Smooth muscle cell (in vitro differentiated cells): ENCODE measurements around the gene VPS9D1. TPM values are rescaled to one million over a fixed set of nuclear protein-coding genes. Genes with fewer than 3 reads are reported as not detected.

Experiments used
- DNase-seq: peaks from one replicate; lab custom pipeline; 2025; ENCODE audit not compliant: unreplicated experiment; lab: John Stamatoyannopoulos, UW
- H2AFZ ChIP-seq: fragments of 200-600 bp; sonication (generic); 2 replicates; pipeline ENCODE4 v1.6.0; 2016; ENCODE audit warnings: antibody characterized with exemption, low read depth, mild to moderate bottlenecking
- H3F3A ChIP-seq: fragments of 200-600 bp; sonication (generic); 2 replicates; pipeline ENCODE4 v1.6.0; 2017; ENCODE audit warnings: antibody characterized with exemption, low read depth
- H3K27ac ChIP-seq: fragments of 200-600 bp; sonication (generic); 2 replicates; pipeline ENCODE4 v1.5.1; 2016; ENCODE audit warnings: low read depth, mild to moderate bottlenecking
- H3K27me3 ChIP-seq: fragments of 200-600 bp; sonication (generic); 2 replicates; pipeline ENCODE4 v1.6.1; 2016; ENCODE audit warnings: low read depth, mild to moderate bottlenecking
- H3K36me3 ChIP-seq: fragments of 200-600 bp; sonication (generic); 2 replicates; pipeline ENCODE4 v1.5.1; 2016; ENCODE audit warnings: low read depth
- H3K4me1 ChIP-seq: fragments of 200-600 bp; sonication (generic); 2 replicates; pipeline ENCODE4 v1.5.1; 2016; ENCODE audit warnings: low read depth
- H3K4me2 ChIP-seq: fragments of 200-600 bp; sonication (generic); 2 replicates; pipeline ENCODE4 v1.6.0; 2016; ENCODE audit warnings: mild to moderate bottlenecking
- H3K4me3 ChIP-seq: fragments of 200-600 bp; sonication (generic); 2 replicates; pipeline ENCODE4 v1.5.1; 2016; ENCODE audit warnings: mild to moderate bottlenecking
- H3K79me2 ChIP-seq: fragments of 200-600 bp; sonication (generic); 2 replicates; pipeline ENCODE4 v1.6.0; 2016; ENCODE audit warnings: low read depth, mild to moderate bottlenecking
- H3K9ac ChIP-seq: fragments of 200-600 bp; sonication (generic); 2 replicates; pipeline ENCODE4 v1.6.0; 2016; ENCODE audit warnings: low read depth
- H3K9me3 ChIP-seq: fragments of 200-600 bp; sonication (generic); replicated peaks from 2 replicates; pipeline ENCODE4 v1.5.1; 2016; ENCODE audit warnings: low read depth
- H4K20me1 ChIP-seq: fragments of 200-600 bp; sonication (generic); 2 replicates; pipeline ENCODE4 v1.6.0; 2016; ENCODE audit warnings: low read depth
- WGBS: methylation state at CpG from one replicate; pipeline ENCODE4 v1.1.7; 2016; ENCODE audit warnings: low lambda C conversion rate; 5-methylcytosine and 5-hydroxymethylcytosine counted together
- polyA plus RNA-seq: library from polyadenylated mRNA; unstranded; fragments of >200 nt; fragmentation: Nextera tagmentation; extraction: Ambion mirVana; gene quantifications from 2 replicates; pipeline ENCODE4 v1.2.1, GENCODE V29; 2016
- total RNA-seq: library from RNA; depleted of rRNA; stranded (reverse); fragments of >200 nt; gene quantifications from 2 replicates; pipeline ENCODE4 v1.2.3, GENCODE V29; 2014
- TF ChIP-seq, protein P1 (sequence below): fragments of 200-600 bp; sonication (generic); IDR thresholded peaks from 2 replicates; pipeline ENCODE4 v1.5.1; 2017; ENCODE audit warnings: borderline replicate concordance, mild to moderate bottlenecking, antibody characterized with exemption; ENCODE audit not compliant: insufficient read depth, poor library complexity, severe bottlenecking

The VPS9D1 gene
- total and polyA plus RNA-seq, 2 experiments from 2014 or later: 10.6 to 15.7 TPM

DNA sequence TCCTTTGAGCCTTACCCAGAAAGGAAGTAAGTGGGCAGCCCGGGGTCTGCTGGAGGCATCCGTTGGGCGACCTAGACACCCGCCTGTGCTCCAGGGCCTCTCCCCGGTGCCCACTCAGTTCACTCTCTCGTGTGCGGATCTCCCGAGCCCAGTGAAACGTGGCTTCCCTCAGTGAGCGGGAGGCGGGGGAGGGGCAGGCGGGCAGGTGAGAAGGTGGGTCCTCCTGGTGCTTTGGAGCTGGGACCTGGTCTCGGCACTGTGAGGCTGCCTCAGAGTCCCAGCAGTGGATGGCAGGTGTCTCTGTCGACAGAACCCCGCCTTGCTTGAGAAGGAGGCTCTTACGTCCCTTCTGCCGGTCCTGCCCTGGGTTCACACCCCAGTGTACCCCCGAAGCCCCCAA lies 8.6 kb upstream of the VPS9D1 start:
- peaks cover 12% of the 10 kb centered on the region for H3K79me2 ChIP-seq
- no peaks in the 10 kb centered on the region for H3F3A ChIP-seq
- no peak overlapping the region for H2AFZ ChIP-seq
- no peaks in the 10 kb centered on the region for H3K4me1 ChIP-seq
- H3K9ac ChIP-seq: no peak overlapping the region
- no peak overlapping the region for H3K4me3 ChIP-seq
- TF ChIP-seq, protein P1, sequence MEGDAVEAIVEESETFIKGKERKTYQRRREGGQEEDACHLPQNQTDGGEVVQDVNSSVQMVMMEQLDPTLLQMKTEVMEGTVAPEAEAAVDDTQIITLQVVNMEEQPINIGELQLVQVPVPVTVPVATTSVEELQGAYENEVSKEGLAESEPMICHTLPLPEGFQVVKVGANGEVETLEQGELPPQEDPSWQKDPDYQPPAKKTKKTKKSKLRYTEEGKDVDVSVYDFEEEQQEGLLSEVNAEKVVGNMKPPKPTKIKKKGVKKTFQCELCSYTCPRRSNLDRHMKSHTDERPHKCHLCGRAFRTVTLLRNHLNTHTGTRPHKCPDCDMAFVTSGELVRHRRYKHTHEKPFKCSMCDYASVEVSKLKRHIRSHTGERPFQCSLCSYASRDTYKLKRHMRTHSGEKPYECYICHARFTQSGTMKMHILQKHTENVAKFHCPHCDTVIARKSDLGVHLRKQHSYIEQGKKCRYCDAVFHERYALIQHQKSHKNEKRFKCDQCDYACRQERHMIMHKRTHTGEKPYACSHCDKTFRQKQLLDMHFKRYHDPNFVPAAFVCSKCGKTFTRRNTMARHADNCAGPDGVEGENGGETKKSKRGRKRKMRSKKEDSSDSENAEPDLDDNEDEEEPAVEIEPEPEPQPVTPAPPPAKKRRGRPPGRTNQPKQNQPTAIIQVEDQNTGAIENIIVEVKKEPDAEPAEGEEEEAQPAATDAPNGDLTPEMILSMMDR: no peak
- peaks cover 6% of the 10 kb centered on the region for H3K36me3 ChIP-seq
- H3K27ac ChIP-seq: no peak overlapping the region
- DNase-seq: no peak
- H3K27me3 ChIP-seq: no peaks in the 10 kb centered on the region
- peaks cover 31% of the 10 kb centered on the region for H4K20me1 ChIP-seq
- 97% methylated on average over 16 of the region's 18 CpGs for WGBS
- H3K9me3 ChIP-seq: no peaks in the 10 kb centered on the region
- no peak overlapping the region for H3K4me2 ChIP-seq

DNA sequence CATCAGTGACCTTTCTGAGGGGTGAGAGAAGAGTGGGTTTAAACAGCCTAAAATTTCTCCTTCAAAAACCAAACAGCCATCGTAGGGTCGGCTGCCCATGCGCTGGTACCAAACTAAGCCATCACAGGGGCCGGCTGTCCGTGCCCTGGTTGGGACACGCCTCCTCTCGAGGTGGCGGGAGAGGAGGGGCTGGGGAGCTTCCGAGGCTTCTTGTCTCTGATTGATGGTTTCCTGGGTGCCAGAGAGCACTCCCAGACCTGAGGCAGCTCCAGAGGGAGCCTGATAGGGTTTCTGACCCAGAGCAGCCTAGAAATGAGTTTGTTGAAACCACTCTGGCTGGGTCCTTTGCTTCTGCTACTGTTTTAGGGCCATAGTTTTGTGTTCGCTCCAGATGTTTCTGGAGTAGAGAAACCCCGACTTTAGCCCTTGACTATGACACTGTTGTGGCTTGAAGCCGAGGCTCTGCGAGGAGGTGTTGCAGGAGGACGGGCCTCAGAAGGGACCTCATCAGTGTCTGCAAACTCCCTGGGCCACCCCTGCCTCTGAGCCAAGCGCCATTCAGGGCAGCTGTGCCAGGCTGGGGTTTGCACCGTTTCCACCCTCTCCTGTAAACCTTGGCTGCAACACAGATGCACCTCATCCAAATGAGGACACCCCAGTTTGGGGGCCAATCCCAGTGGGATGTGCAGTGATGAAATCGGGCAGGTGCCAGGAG lies 6.9 kb upstream of the VPS9D1 start:
- H3K36me3 ChIP-seq: no peaks in the 10 kb centered on the region

DNA sequence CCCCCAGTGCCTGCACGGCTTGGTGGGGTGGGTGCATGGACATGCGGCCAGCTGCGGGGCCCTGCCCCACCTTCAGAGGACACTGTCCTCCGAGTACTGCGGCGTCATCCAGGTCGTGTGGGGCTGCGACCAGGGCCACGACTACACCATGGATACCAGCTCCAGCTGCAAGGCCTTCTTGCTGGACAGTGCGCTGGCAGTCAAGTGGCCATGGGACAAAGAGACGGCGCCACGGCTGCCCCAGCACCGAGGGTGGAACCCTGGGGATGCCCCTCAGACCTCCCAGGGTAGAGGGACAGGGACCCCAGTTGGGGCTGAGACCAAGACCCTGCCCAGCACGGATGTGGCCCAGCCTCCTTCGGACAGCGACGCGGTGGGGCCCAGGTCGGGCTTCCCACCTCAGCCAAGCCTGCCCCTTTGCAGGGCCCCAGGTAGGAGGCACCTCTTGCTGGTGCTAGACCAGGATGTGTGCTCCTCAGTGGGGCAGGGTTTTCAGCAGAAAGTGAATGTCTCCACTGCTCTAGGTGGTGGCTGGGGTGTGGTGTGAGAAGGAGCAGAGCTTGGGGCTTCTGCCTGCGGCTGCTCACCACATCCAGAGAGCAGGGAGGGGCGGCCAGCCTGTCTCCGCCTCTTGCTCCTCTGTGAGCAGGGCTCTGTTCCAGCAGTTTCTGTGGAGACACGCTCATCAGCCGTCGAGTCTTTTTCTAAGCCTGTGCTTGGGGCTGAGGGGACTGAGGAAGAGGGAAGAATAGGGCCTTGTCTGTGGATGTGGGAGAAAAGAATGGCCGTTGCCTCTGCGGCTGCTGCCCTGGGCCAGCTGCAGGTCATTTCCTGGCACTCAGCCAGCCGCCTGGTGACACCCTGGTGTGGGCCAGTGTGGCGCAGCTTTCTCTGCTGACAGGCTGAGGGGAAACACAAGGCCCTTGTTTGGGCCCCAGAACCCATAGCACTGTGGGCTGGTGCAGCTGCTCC lies 2.9 kb upstream of the VPS9D1 start:
- TF ChIP-seq, protein P1: no peak
- no peaks in the 10 kb centered on the region for H3K27me3 ChIP-seq
- H3K79me2 ChIP-seq: peaks cover 32% of the 10 kb centered on the region
- H4K20me1 ChIP-seq: peaks cover 56% of the 10 kb centered on the region
- H3K9ac ChIP-seq: no peak overlapping the region
- H2AFZ ChIP-seq: no peak overlapping the region
- H3K36me3 ChIP-seq: no peaks in the 10 kb centered on the region
- no peak overlapping the region for H3K4me2 ChIP-seq
- H3F3A ChIP-seq: peaks cover 12% of the 10 kb centered on the region
- H3K9me3 ChIP-seq: no peaks in the 10 kb centered on the region
- H3K4me1 ChIP-seq: peaks cover 15% of the 10 kb centered on the region
- WGBS: 96% methylated on average over 29 of the region's 30 CpGs
- H3K4me3 ChIP-seq: no peak overlapping the region
- DNase-seq: no peak
- H3K27ac ChIP-seq: no peak overlapping the region

More for the DNA sequence above, 6.9 kb upstream of the VPS9D1 start:
- Histone ChIP-seq H3K27ac (no peak overlapping the region), H3K4me1 (peaks cover 3% of the 10 kb centered on the region), H3K79me2 (peaks cover 29% of the 10 kb centered on the region), H3K4me3 (no peak overlapping the region), H3K9ac (no peak overlapping the region), H3K27me3 (no peaks in the 10 kb centered on the region), H4K20me1 (peaks cover 48% of the 10 kb centered on the region), H3K4me2 (no peak overlapping the region), H3F3A (no peaks in the 10 kb centered on the region), H2AFZ (no peak overlapping the region), H3K9me3 (no peaks in the 10 kb centered on the region)
- DNase-seq: no peak
- TF ChIP-seq, protein P1: no peak
- 85% methylated on average over 17 of the region's 17 CpGs for WGBS
